Measurements from ENCODE around the gene PLEKHG3.

DNA sequence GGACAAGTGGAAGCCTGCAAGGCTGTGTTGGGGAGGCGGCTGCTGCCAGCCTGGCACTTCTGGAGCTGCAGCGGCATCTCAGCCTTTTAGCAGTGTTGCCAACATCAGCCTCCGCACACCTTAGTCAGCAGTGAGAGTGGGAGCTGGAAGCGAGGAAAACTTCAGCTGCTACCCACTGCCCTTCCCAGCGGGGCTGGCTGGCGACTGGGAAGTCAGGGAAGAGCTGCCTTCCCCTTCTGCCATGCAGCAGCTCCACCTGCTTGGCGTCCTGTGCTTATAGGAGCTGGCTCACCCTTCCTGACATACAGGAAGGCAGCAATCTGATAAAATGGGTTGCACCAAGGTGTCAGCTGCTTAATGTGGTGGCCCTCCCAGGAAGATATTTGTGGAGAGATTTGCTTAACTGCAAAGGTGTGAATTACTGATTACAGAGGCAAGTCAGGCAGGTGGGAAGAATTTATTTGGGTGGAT, 15.4 kb upstream of the PLEKHG3 start:
- TF ChIP-seq, protein P1, sequence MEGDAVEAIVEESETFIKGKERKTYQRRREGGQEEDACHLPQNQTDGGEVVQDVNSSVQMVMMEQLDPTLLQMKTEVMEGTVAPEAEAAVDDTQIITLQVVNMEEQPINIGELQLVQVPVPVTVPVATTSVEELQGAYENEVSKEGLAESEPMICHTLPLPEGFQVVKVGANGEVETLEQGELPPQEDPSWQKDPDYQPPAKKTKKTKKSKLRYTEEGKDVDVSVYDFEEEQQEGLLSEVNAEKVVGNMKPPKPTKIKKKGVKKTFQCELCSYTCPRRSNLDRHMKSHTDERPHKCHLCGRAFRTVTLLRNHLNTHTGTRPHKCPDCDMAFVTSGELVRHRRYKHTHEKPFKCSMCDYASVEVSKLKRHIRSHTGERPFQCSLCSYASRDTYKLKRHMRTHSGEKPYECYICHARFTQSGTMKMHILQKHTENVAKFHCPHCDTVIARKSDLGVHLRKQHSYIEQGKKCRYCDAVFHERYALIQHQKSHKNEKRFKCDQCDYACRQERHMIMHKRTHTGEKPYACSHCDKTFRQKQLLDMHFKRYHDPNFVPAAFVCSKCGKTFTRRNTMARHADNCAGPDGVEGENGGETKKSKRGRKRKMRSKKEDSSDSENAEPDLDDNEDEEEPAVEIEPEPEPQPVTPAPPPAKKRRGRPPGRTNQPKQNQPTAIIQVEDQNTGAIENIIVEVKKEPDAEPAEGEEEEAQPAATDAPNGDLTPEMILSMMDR (conservative IDR thresholded peaks at IDR 0.05) = no peak
- no peak for TF ChIP-seq ZFX (IDR thresholded peaks at IDR 0.05)

Data from C4-2B (cell line).